NCI-H1694 (cell line): ENCODE results near the gene KRTAP10-2.
"Not testable (repeated sequence)": the region's sequence is repeated elsewhere in the genome, so short reads cannot be mapped to it uniquely, and the experiment has no call there.

Source experiments
- DNase-seq: peaks from one replicate; lab custom pipeline; 2025; lab: John Stamatoyannopoulos, UW

The KRTAP10-2 gene

GRCh38 chr21:44551340-44551961, at the start of gene KRTAP10-2:
TSS of gene KRTAP10-2 (minus strand) at chr21:44551505. CDS start at chr21:44551458, 47 bp downstream.
- no peak for DNase-seq

- DNase-seq, result peak; percentile 53
These were observed 49.8 kb upstream of the KRTAP10-2 start for GRCh38 chr21:44601091-44601490.

- not testable (repeated sequence) for DNase-seq
These were observed 49.0 kb upstream of the KRTAP10-2 start, which contains the start of gene KRTAP10-7 for GRCh38 chr21:44600118-44600978. TSS of gene KRTAP10-7 (plus strand) at chr21:44600597. CDS start at chr21:44600622, 25 bp downstream.

GRCh38 chr21:44599264-44600029, 48.1 kb upstream of the KRTAP10-2 start:
- no peak for DNase-seq

GRCh38 chr21:44598061-44598460, 46.8 kb upstream of the KRTAP10-2 start:
- no peak for DNase-seq

GRCh38 chr21:44596068-44596725, 44.9 kb upstream of the KRTAP10-2 start:
- DNase-seq, result no peak

GRCh38 chr21:44595524-44595923, 44.2 kb upstream of the KRTAP10-2 start:
- DNase-seq, result no peak

- DNase-seq, result no peak
These were observed 43.2 kb upstream of the KRTAP10-2 start for GRCh38 chr21:44594406-44594916.

GRCh38 chr21:44593598-44594405, 42.5 kb upstream of the KRTAP10-2 start:
- DNase-seq, result no peak

GRCh38 chr21:44592446-44593311, 41.4 kb upstream of the KRTAP10-2 start, which contains the start of gene KRTAP10-6:
TSS of gene KRTAP10-6 (minus strand) at chr21:44592505. CDS start at chr21:44592484, 21 bp downstream.
- no peak for DNase-seq

GRCh38 chr21:44591801-44592130, 40.5 kb upstream of the KRTAP10-2 start:
- DNase-seq, result not testable (repeated sequence)

- peak; percentile 71 for DNase-seq
These were observed 39.8 kb upstream of the KRTAP10-2 start for GRCh38 chr21:44590897-44591800.

- DNase-seq, result no peak
These were observed 39.0 kb upstream of the KRTAP10-2 start for GRCh38 chr21:44590311-44590721.

GRCh38 chr21:44589586-44590305, 38.4 kb upstream of the KRTAP10-2 start:
- DNase-seq, result no peak

GRCh38 chr21:44589094-44589493, 37.8 kb upstream of the KRTAP10-2 start:
- DNase-seq, result no peak

GRCh38 chr21:44585892-44586291, 34.6 kb upstream of the KRTAP10-2 start:
- DNase-seq, result no peak

- no peak for DNase-seq
These were observed 32.5 kb upstream of the KRTAP10-2 start for GRCh38 chr21:44583800-44584147.
